GM13977 (cell line): Measurements from ENCODE around the gene RPL22L1.

Experiments
- DNase-seq: peaks from one replicate; pipeline ENCODE4 v3.0.0; 2012; ENCODE audit warnings: low spot score
- CTCF ChIP-seq: IDR thresholded peaks from 2 replicates; pipeline ENCODE4 v1.5.1; 2012; ENCODE audit warnings: mild to moderate bottlenecking, control low read depth; ENCODE audit not compliant: insufficient read depth; ENCODE audit errors: extremely low read depth, missing control alignments
- in situ Hi-C: fragments of 300-500 bp; cut with MboI; formaldehyde crosslinking; loops from one replicate; pipeline ENCODE4 v1.12.0; 2022; ENCODE audit warnings: low sequenced_read_pairs, low pct_unique_long_range_greater_than_20kb, mixed read lengths, inconsistent platforms; ENCODE audit not compliant: unreplicated experiment

The RPL22L1 gene

GRCh38 chr3:170876537-170876936 lies 6.5 kb upstream of the RPL22L1 start:
- DNase-seq: no peak
- in situ Hi-C loops: no loop called here
- TF ChIP-seq CTCF: no peak

- in situ Hi-C loops: no loop called here
- no peak for TF ChIP-seq CTCF
- no peak for DNase-seq
Measured at GRCh38 chr3:170869239-170869590, 780 bp downstream of the RPL22L1 start.

GRCh38 chr3:170868577-170869238 lies 1.3 kb downstream of the RPL22L1 start:
- in situ Hi-C loops: no loop called here
- no peak for TF ChIP-seq CTCF
- DNase-seq: no peak

GRCh38 chr3:170867143-170867937 lies 2.7 kb downstream of the RPL22L1 start:
- in situ Hi-C loops: no loop called here
- no peak for TF ChIP-seq CTCF
- no peak for DNase-seq

GRCh38 chr3:170866499-170866898 lies 3.5 kb downstream of the RPL22L1 start:
- TF ChIP-seq CTCF: no peak
- in situ Hi-C loops: no loop called here
- no peak for DNase-seq

- DNase-seq: no peak
- in situ Hi-C loops: no loop called here
- no peak for TF ChIP-seq CTCF
Measured at GRCh38 chr3:170865209-170866094, 4.5 kb downstream of the RPL22L1 start.
